Breast epithelium (tissue), 4 donors: Measurements from ENCODE around the gene BCAT1. TPM values are rescaled to one million over a fixed set of nuclear protein-coding genes. Genes with fewer than 3 reads are reported as not detected.

Experiments used
- DNase-seq, 2 donors: peaks; one replicate each; pipeline ENCODE4 v3.0.0-alpha.2; 2019; ENCODE audit warnings: low spot score in 2 of 2
- H3K27ac ChIP-seq, 2 donors: fragments of 200-600 bp; sonication (generic) in 1 of 2; one replicate each; pipeline ENCODE4 v1.5.1; 2016 to 2019; ENCODE audit warnings: mild to moderate bottlenecking in 1 of 2
- H3K27me3 ChIP-seq, 2 donors: fragments of 200-600 bp; sonication (generic) in 1 of 2; one replicate each; pipeline versions ENCODE4 v1.5.1 to v1.6.0; 2017 to 2019; ENCODE audit warnings: control low read depth in 1 of 2, mild to moderate bottlenecking in 1 of 2
- H3K36me3 ChIP-seq: fragments of 200-600 bp; one replicate; pipeline ENCODE4 v1.5.1; 2019
- H3K4me1 ChIP-seq, 2 donors: fragments of 200-600 bp; sonication (generic); one replicate each; pipeline ENCODE4 v1.5.1; 2016 to 2019; ENCODE audit warnings: control low read depth in 1 of 2
- H3K4me3 ChIP-seq, 3 donors: fragments of 200-600 bp; sonication (generic); 1 replicate in 2 of 3; 2 replicates in 1 of 3; pipeline ENCODE4 v1.5.1; 2016 to 2019; ENCODE audit warnings: mild to moderate bottlenecking in 3 of 3, moderate library complexity in 2 of 3
- H3K9me3 ChIP-seq, 2 donors: fragments of 200-600 bp; sonication (generic) in 1 of 2; one replicate each; pipeline ENCODE4 v1.5.1; 2016 to 2019; ENCODE audit warnings: control low read depth in 1 of 2
- POLR2A ChIP-seq: fragments of 450-650 bp; IDR thresholded peaks from one replicate; pipeline ENCODE4 v1.6.1; 2016; ENCODE audit warnings: antibody characterized with exemption, mild to moderate bottlenecking, moderate library complexity
- POLR2AphosphoS5 ChIP-seq, 3 donors: sonication (generic); formaldehyde crosslinking; IDR thresholded peaks; one replicate each; pipeline ENCODE4 v1.6.1; 2017; ENCODE audit warnings: antibody characterized with exemption in 3 of 3
- intact Hi-C: fragments of 100-400 bp; cut with DNase I; formaldehyde crosslinking; loops from one replicate; pipeline ENCODE4 v1.15.1; 2023; ENCODE audit warnings: low total_unique reads
- total RNA-seq, 3 donors: library from RNA; depleted of rRNA; stranded (reverse); fragments of >200 nt; gene quantifications; one replicate each; pipeline ENCODE4 v1.1.0, GENCODE V29; 2016
- TF ChIP-seq, protein P1 (sequence below), 3 donors: fragments of 450-650 bp; IDR thresholded peaks; one replicate each; pipeline ENCODE4 v1.5.1; 2016 to 2017; ENCODE audit warnings: antibody characterized with exemption in 3 of 3, mild to moderate bottlenecking in 3 of 3, moderate library complexity in 3 of 3

Gene BCAT1
- total RNA-seq, 3 donors from 2014 or later: 8.8 to 35.8 (median 12.1) TPM

GRCh38 chr12:24979976-24980730 lies 31.3 kb upstream of the BCAT1 start:
- TF ChIP-seq POLR2AphosphoS5 (IDR thresholded peaks at IDR 0.05): no peak
- TF ChIP-seq, protein P1, sequence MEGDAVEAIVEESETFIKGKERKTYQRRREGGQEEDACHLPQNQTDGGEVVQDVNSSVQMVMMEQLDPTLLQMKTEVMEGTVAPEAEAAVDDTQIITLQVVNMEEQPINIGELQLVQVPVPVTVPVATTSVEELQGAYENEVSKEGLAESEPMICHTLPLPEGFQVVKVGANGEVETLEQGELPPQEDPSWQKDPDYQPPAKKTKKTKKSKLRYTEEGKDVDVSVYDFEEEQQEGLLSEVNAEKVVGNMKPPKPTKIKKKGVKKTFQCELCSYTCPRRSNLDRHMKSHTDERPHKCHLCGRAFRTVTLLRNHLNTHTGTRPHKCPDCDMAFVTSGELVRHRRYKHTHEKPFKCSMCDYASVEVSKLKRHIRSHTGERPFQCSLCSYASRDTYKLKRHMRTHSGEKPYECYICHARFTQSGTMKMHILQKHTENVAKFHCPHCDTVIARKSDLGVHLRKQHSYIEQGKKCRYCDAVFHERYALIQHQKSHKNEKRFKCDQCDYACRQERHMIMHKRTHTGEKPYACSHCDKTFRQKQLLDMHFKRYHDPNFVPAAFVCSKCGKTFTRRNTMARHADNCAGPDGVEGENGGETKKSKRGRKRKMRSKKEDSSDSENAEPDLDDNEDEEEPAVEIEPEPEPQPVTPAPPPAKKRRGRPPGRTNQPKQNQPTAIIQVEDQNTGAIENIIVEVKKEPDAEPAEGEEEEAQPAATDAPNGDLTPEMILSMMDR (IDR thresholded peaks at IDR 0.05): no peak
- no peak for DNase-seq
- Histone ChIP-seq H3K4me3 (no peak overlapping the region), H3K36me3 (no peaks in the 10 kb centered on the region), H3K4me1 (no peaks in the 10 kb centered on the region), H3K27ac (no peak overlapping the region), H3K27me3 (no peaks in the 10 kb centered on the region), H3K9me3 (peaks cover 8 to 17% of the 10 kb centered on the region in 2 donors)
- intact Hi-C loops: no loop called here

DNA sequence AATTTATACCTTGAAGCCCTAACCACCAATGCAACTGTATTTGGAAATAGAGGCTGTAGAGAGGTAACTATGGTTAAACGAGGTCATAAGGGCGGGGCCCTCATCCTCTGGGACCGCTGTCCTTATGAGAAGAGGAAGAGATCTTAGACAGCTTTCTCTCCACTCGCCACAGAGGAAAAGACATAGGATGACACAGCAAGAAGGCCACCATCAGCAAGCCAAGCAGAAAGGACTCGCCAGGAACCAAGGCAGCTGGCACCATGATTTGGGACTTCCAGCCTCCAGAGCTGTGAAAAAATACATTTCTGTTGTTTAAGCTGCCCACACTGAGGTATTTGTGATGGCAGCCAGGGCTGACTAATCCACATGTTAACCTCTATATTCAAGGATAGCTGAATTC lies 30.4 kb upstream of the BCAT1 start:
- Histone ChIP-seq H3K36me3 (no peaks in the 10 kb centered on the region), H3K4me1 (no peaks in the 10 kb centered on the region), H3K4me3 (no peak overlapping the region), H3K27me3 (no peaks in the 10 kb centered on the region), H3K9me3 (peaks cover 5 to 16% of the 10 kb centered on the region in 2 donors), H3K27ac (no peak overlapping the region)
- no peak for DNase-seq
- intact Hi-C loops: no loop called here
- no peak for TF ChIP-seq POLR2A
- TF ChIP-seq, protein P1 (IDR thresholded peaks at IDR 0.05): no peak
- no peak for TF ChIP-seq POLR2AphosphoS5 (IDR thresholded peaks at IDR 0.05)

DNA sequence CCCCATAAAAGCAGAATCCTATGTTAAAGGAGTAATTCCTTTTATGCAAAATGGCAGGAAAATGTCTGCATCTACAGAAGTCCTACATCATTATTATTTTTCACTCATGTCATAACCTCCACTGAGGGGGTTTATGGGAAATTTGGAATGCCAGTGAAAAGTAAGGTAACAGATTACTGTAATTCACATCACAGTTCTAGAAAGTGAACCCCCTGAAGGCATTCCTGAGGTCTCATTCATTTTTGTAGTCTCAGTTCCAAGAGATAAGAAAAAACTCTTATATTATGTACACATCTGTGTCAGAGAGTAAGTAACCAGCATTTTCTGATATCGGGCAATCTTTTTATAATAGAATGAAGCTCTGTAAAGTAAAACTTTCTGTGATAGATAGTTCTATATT lies 28.8 kb upstream of the BCAT1 start:
- intact Hi-C loops: no loop called here

DNA sequence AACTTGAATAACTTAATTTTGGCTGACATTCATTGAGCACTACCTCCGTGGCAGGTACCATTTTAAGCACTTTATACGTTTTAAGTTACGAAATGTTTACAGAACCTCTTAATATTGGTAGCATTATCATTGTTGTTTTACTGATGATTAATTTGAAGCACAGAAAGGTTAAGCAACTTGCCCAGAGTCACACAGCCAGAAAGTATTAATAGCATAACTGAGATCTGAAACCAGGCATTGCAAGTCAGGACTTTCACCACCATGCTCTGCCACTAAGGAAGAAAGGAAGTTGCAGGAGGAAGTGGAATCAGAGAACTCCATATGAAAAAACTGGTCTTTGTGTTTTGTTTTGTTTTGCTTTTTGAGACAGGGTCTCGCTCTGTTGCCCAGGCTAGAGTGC lies 28.2 kb upstream of the BCAT1 start:
- TF ChIP-seq POLR2AphosphoS5 (IDR thresholded peaks at IDR 0.05) (no peak), POLR2A (no peak)
- TF ChIP-seq, protein P1 (IDR thresholded peaks at IDR 0.05): no peak
- intact Hi-C loops: no loop called here
- no peak overlapping the region for H3K27ac ChIP-seq
- no peak overlapping the region for H3K4me3 ChIP-seq
- no peaks in the 10 kb centered on the region for H3K36me3 ChIP-seq
- no peaks in the 10 kb centered on the region for H3K27me3 ChIP-seq
- H3K4me1 ChIP-seq: no peaks in the 10 kb centered on the region
- no peak for DNase-seq
- H3K9me3 ChIP-seq: peaks cover 0 to 2% of the 10 kb centered on the region in 2 donors

More for the DNA sequence above, 28.8 kb upstream of the BCAT1 start:
- Histone ChIP-seq H3K27me3 (no peaks in the 10 kb centered on the region), H3K4me3 (no peak overlapping the region), H3K27ac (no peak overlapping the region), H3K36me3 (no peaks in the 10 kb centered on the region), H3K4me1 (no peaks in the 10 kb centered on the region), H3K9me3 (peaks cover 0 to 6% of the 10 kb centered on the region in 2 donors)
- TF ChIP-seq POLR2AphosphoS5 (IDR thresholded peaks at IDR 0.05): no peak
- TF ChIP-seq POLR2A: no peak
- TF ChIP-seq, protein P1 (IDR thresholded peaks at IDR 0.05): no peak
- no peak for DNase-seq

- Histone ChIP-seq H3K27me3 (no peaks in the 10 kb centered on the region), H3K4me1 (no peaks in the 10 kb centered on the region), H3K36me3 (no peaks in the 10 kb centered on the region), H3K4me3 (no peak overlapping the region), H3K27ac (no peak overlapping the region), H3K9me3 (no peaks in the 10 kb centered on the region)
- DNase-seq: no peak
- intact Hi-C loops: no loop called here
- no peak for TF ChIP-seq POLR2A
- TF ChIP-seq, protein P1 (IDR thresholded peaks at IDR 0.05): no peak
- TF ChIP-seq POLR2AphosphoS5 (IDR thresholded peaks at IDR 0.05): no peak
Measured at GRCh38 chr12:24975425-24975824, 26.5 kb upstream of the BCAT1 start.
